ENCODE data around the gene GTSF1L. TPM values are rescaled to one million over a fixed set of nuclear protein-coding genes. Genes with fewer than 3 reads are reported as not detected.

Gene GTSF1L
- total RNA-seq, 2 donors from 2014 or later: not detected

DNA sequence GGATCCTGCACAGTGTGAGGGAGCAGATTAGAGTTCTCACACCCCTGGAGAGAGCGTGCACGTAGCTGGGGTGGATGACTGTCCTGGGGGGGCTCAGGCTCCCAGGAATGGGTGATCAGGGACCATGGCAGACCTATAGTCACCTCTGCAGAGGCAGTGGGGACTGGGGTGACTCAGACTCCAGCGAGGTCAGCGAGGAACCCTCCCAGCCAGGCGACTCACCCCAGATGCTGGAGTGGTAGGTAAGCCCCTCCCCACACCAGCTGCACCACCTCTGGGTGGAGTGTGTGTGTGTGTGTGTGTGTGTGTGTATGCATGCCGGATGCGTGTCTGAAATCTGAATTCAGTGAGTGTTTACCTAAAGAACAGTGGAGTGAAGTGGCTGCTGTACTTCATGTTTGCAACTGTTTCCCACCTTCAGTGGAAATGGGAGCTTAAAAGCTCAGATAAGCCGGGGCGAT, 17.4 kb upstream of the GTSF1L start:
- Histone ChIP-seq H3K27me3 (no peaks in the 10 kb centered on the region), H3K36me3 (no peaks in the 10 kb centered on the region), H3K27ac (no peak overlapping the region), H3K4me3 (no peak overlapping the region), H3K4me1 (no peaks in the 10 kb centered on the region), H3K9me3 (no peaks in the 10 kb centered on the region), H3K9ac (ENCODE audit: low read depth in 2 of 2, low read length in 2 of 2) (no peak overlapping the region)
- DNase-seq: no peak
- intact Hi-C loops (cut with DNase I): loop anchor here (10.0 kb wide), 1 partner anchor 211 kb away; no protein-coding TSS in a partner anchor
- TF ChIP-seq, protein P1, sequence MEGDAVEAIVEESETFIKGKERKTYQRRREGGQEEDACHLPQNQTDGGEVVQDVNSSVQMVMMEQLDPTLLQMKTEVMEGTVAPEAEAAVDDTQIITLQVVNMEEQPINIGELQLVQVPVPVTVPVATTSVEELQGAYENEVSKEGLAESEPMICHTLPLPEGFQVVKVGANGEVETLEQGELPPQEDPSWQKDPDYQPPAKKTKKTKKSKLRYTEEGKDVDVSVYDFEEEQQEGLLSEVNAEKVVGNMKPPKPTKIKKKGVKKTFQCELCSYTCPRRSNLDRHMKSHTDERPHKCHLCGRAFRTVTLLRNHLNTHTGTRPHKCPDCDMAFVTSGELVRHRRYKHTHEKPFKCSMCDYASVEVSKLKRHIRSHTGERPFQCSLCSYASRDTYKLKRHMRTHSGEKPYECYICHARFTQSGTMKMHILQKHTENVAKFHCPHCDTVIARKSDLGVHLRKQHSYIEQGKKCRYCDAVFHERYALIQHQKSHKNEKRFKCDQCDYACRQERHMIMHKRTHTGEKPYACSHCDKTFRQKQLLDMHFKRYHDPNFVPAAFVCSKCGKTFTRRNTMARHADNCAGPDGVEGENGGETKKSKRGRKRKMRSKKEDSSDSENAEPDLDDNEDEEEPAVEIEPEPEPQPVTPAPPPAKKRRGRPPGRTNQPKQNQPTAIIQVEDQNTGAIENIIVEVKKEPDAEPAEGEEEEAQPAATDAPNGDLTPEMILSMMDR (IDR thresholded peaks at IDR 0.05): no peak

DNA sequence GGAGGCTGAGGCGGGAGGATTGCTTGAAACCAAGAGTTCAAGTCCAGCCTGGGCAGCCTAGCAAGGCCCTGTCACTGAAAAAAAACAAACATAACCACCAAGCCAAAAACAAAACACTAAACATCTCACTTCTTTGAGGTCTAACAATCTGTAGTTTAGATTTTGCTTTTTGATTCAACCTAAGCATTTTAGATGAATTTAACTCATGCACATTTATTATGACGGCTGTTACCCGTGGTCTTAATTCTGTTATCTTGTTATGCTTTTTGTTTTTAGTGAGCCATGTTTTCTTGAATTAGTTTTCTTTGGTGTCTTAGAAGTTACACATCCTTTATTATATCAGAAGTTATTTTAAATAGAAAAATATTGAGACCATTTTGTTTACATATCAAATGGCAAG, 13.8 kb upstream of the GTSF1L start:
- Histone ChIP-seq H3K9ac (ENCODE audit: low read depth in 2 of 2, low read length in 2 of 2) (no peak overlapping the region), H3K9me3 (no peaks in the 10 kb centered on the region), H3K27ac (no peak overlapping the region), H3K36me3 (no peaks in the 10 kb centered on the region), H3K4me3 (no peak overlapping the region), H3K4me1 (no peaks in the 10 kb centered on the region), H3K27me3 (no peaks in the 10 kb centered on the region)
- intact Hi-C loops (cut with DNase I): loop anchor here (10.0 kb wide), 1 partner anchor 214 kb away; no protein-coding TSS in a partner anchor
- no peak for DNase-seq
- TF ChIP-seq, protein P1 (IDR thresholded peaks at IDR 0.05): no peak

DNA sequence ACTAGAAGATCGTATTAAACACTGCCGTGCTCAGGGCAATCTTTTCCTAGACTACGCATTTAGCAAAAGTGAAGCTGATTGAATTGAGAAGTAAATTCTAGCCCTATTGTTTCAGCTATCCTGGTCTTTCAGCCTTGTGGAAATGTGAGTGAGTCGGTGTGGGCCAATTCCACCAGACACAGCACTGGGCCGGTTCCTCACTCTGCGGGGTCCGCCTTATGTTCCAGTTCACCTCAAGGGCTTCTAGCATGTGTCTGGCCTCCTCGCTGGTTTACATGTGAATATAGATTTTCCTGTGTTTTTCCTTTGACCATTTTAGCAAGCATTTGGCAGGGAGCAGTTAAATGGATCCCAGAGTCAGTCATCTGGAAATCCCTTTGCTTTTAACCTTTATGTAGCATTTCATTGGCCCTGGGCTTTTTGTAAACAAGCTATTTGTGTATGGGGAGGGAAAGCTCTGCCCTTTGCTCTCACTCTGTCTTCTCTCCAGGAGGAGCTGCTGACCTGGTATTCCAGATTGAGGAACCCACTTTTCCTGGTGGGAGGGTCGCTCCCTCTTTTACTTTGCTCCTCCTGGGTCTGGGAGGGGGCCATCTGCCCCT, 12.4 kb upstream of the GTSF1L start:
- H3K27ac ChIP-seq: no peak overlapping the region
- no peaks in the 10 kb centered on the region for H3K4me1 ChIP-seq
- no peaks in the 10 kb centered on the region for H3K27me3 ChIP-seq
- no peak for DNase-seq
- TF ChIP-seq, protein P1 (IDR thresholded peaks at IDR 0.05): no peak
- no peaks in the 10 kb centered on the region for H3K9me3 ChIP-seq
- intact Hi-C loops (cut with DNase I): no loop called here
- H3K4me3 ChIP-seq: no peak overlapping the region
- no peak overlapping the region for H3K9ac ChIP-seq (ENCODE audit: low read depth in 2 of 2, low read length in 2 of 2)
- H3K36me3 ChIP-seq: no peaks in the 10 kb centered on the region

DNA sequence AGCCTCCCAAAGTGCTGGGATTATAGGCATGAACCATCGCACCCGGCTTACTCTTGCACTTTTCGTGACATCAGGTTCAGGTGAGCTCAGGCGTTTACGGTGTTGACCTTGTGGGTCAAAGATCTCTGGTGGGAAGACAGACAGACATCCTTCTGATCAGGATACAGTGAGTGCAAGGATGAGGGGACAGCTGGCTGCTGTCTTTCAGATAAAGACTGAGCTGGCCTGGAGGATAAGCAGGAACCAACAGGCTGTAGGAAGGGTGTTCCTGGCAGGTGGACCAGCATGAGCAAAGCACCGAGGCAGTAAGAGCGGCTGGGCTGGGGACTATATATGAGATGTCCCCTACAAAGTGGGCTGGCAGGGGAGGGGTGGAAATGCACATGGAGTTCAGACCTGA, 11.1 kb upstream of the GTSF1L start:
- intact Hi-C loops (cut with DNase I): no loop called here
- no peak for DNase-seq
- TF ChIP-seq, protein P1 (IDR thresholded peaks at IDR 0.05): no peak
- no peaks in the 10 kb centered on the region for H3K36me3 ChIP-seq
- no peak overlapping the region for H3K4me3 ChIP-seq
- no peak overlapping the region for H3K9ac ChIP-seq (ENCODE audit: low read depth in 2 of 2, low read length in 2 of 2)
- H3K9me3 ChIP-seq: no peaks in the 10 kb centered on the region
- no peak overlapping the region for H3K27ac ChIP-seq
- H3K27me3 ChIP-seq: no peaks in the 10 kb centered on the region
- no peaks in the 10 kb centered on the region for H3K4me1 ChIP-seq

DNA sequence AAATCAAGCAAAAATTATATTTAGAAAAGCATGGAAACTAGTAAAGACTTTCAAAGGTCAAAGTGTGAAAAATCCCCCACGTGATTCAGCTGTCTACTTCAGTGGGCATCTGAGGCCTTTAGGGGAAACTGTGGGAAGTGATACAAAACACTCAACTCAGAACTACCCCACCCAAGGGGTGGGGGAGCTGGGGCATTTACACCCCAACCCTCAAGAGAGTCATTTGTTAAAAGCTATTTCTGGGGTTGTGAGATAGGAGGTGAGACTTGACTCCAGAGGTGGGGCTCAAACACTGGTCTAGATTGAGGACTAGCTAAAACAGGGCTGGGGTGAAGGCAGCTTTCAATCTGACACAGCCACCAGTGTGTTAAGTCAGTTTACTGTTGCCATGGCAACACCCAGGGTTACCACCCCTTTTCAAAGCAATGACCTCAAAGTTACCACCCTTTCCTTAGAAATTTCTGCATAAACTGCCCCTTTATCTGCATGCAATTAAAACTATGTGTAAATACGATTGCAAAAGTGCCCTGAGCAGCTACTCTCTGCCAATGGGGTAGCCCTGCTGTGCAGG, 9.9 kb upstream of the GTSF1L start:
- no peaks in the 10 kb centered on the region for H3K4me1 ChIP-seq
- intact Hi-C loops (cut with DNase I): no loop called here

More for the DNA sequence above, 9.9 kb upstream of the GTSF1L start:
- no peak for DNase-seq
- Histone ChIP-seq H3K9ac (ENCODE audit: low read depth in 2 of 2, low read length in 2 of 2) (no peak overlapping the region), H3K36me3 (no peaks in the 10 kb centered on the region), H3K27me3 (no peaks in the 10 kb centered on the region), H3K9me3 (no peaks in the 10 kb centered on the region), H3K4me3 (no peak overlapping the region), H3K27ac (no peak overlapping the region)
- TF ChIP-seq, protein P1 (IDR thresholded peaks at IDR 0.05): no peak

All from colonic mucosa (tissue), 4 donors.